ENCODE data around the gene C6orf15. TPM values are rescaled to one million over a fixed set of nuclear protein-coding genes. Genes with fewer than 3 reads are reported as not detected.

The C6orf15 gene
- total RNA-seq, 4 donors from 2014 or later: 1.6 TPM; not detected in 3

GRCh38 chr6:31063906-31064435 is 48.4 kb downstream of the C6orf15 start:
- intact Hi-C loops (cut with DNase I): no loop called here
- DNase-seq: no peak
- peak overlapping the region in 3 of 4 donors; percentile 62 to 77 (median 76) for H3K27ac ChIP-seq
- 49 to 69% methylated on average over 7 of the region's 7 CpGs for WGBS, 2 donors
- H3K9me3 ChIP-seq: no peaks in the 10 kb centered on the region
- peaks cover 0 to 5% (median 0%) of the 10 kb centered on the region in 4 donors for H3K27me3 ChIP-seq
- no peak for TF ChIP-seq POLR2A (IDR thresholded peaks at IDR 0.05)
- TF ChIP-seq, protein P1, sequence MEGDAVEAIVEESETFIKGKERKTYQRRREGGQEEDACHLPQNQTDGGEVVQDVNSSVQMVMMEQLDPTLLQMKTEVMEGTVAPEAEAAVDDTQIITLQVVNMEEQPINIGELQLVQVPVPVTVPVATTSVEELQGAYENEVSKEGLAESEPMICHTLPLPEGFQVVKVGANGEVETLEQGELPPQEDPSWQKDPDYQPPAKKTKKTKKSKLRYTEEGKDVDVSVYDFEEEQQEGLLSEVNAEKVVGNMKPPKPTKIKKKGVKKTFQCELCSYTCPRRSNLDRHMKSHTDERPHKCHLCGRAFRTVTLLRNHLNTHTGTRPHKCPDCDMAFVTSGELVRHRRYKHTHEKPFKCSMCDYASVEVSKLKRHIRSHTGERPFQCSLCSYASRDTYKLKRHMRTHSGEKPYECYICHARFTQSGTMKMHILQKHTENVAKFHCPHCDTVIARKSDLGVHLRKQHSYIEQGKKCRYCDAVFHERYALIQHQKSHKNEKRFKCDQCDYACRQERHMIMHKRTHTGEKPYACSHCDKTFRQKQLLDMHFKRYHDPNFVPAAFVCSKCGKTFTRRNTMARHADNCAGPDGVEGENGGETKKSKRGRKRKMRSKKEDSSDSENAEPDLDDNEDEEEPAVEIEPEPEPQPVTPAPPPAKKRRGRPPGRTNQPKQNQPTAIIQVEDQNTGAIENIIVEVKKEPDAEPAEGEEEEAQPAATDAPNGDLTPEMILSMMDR (IDR thresholded peaks at IDR 0.05): no peak
- H3K36me3 ChIP-seq: no peaks in the 10 kb centered on the region
- no peak overlapping the region for H3K4me3 ChIP-seq
- H3K4me1 ChIP-seq: peaks cover 0 to 64% (median 0%) of the 10 kb centered on the region in 3 donors

Small RNAs within 50 kb of the gene (small RNA-seq; reads per million reads assigned to genes)
- gene POLR2LP1 (0 reads per million in 4 donors), gene RNU6-1133P (0 reads per million in 4 donors)

Other genes with a start within 250 kb of the C6orf15 start
- gene DDR1, start 228.1 kb downstream of the C6orf15 start, total RNA-seq: 100 to 1,000 TPM; 131 to 261 (median 140) TPM
- gene GTF2H4, start 204.4 kb downstream of the C6orf15 start, total RNA-seq: 10 to 100 TPM; 10.3 to 26.7 (median 12.4) TPM
- gene VARS2, start 198.3 kb downstream of the C6orf15 start, total RNA-seq: 10 to 100 TPM; 23.5 to 61.9 (median 33.0) TPM
- 10 to 100 TPM in 1 of 4 donors, 1 to 10 TPM in 3; 2.0 to 31.7 (median 6.4) TPM for gene SFTA2, start 180.4 kb downstream of the C6orf15 start, total RNA-seq
- 1 to 10 TPM in 2 of 4 donors, under 1 TPM in 2; 0.21 to 8.3 (median 2.4) TPM for gene MUCL3, start 171.6 kb downstream of the C6orf15 start, total RNA-seq
- 100 to 1,000 TPM; 219 to 945 (median 271) TPM for gene MUC21, start 128.9 kb downstream of the C6orf15 start, total RNA-seq
- gene MUC22, start 102.1 kb downstream of the C6orf15 start, total RNA-seq: 10 to 100 TPM in 1 of 4 donors, 1 to 10 TPM in 3; 4.1 to 10.1 (median 7.6) TPM
- 1 to 10 TPM in 3 of 4 donors, under 1 TPM in 1; 0.06 to 2.7 (median 1.2) TPM for gene PSORS1C1, start 2.2 kb upstream of the C6orf15 start, total RNA-seq
- under 1 TPM in 1 of 4 donors, not detected in 3; 0.13 TPM for gene CDSN, start 7.9 kb upstream of the C6orf15 start, total RNA-seq
- gene PSORS1C2, start 26.5 kb upstream of the C6orf15 start, total RNA-seq: under 1 TPM in 1 of 4 donors, not detected in 3; 0.91 TPM
- gene CCHCR1, start 45.2 kb upstream of the C6orf15 start, total RNA-seq: 10 to 100 TPM; 11.9 to 21.1 (median 16.2) TPM
- gene TCF19, start 46.0 kb upstream of the C6orf15 start, total RNA-seq: 10 to 100 TPM; 12.2 to 17.2 (median 16.6) TPM
- gene POU5F1, start 58.1 kb upstream of the C6orf15 start, total RNA-seq: 1 to 10 TPM in 3 of 4 donors, under 1 TPM in 1; 0.92 to 5.5 (median 3.3) TPM
- gene HLA-C, start 159.5 kb upstream of the C6orf15 start, total RNA-seq: 100 to 1,000 TPM; 128 to 659 (median 229) TPM
- gene HLA-B, start 244.6 kb upstream of the C6orf15 start, total RNA-seq: 1,000 to 10,000 TPM in 1 of 4 donors, 100 to 1,000 TPM in 3; 193 to 1,414 (median 554) TPM

All from esophagus squamous epithelium (tissue), 5 donors.